GM19351 (cell line): ENCODE measurements around the gene PPP6R2.

ENCODE experiments used
- ATAC-seq: cut with Tn5 transposase; IDR thresholded peaks from one replicate; pipeline ENCODE4 v1.9.1; 2021; ENCODE audit warnings: mild to moderate bottlenecking, moderate library complexity; ENCODE audit not compliant: unreplicated experiment

The PPP6R2 gene, protein sequence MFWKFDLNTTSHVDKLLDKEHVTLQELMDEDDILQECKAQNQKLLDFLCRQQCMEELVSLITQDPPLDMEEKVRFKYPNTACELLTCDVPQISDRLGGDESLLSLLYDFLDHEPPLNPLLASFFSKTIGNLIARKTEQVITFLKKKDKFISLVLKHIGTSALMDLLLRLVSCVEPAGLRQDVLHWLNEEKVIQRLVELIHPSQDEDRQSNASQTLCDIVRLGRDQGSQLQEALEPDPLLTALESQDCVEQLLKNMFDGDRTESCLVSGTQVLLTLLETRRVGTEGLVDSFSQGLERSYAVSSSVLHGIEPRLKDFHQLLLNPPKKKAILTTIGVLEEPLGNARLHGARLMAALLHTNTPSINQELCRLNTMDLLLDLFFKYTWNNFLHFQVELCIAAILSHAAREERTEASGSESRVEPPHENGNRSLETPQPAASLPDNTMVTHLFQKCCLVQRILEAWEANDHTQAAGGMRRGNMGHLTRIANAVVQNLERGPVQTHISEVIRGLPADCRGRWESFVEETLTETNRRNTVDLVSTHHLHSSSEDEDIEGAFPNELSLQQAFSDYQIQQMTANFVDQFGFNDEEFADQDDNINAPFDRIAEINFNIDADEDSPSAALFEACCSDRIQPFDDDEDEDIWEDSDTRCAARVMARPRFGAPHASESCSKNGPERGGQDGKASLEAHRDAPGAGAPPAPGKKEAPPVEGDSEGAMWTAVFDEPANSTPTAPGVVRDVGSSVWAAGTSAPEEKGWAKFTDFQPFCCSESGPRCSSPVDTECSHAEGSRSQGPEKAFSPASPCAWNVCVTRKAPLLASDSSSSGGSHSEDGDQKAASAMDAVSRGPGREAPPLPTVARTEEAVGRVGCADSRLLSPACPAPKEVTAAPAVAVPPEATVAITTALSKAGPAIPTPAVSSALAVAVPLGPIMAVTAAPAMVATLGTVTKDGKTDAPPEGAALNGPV

GRCh38 chr22:50342651-50343540 lies at the start of gene PPP6R2:
Gene PPP6R2, plus strand, starts transcription at chr22:50343327. Its CDS starts 50,582 bp downstream, at chr22:50393909.
- peak; percentile 66 for ATAC-seq

DNA sequence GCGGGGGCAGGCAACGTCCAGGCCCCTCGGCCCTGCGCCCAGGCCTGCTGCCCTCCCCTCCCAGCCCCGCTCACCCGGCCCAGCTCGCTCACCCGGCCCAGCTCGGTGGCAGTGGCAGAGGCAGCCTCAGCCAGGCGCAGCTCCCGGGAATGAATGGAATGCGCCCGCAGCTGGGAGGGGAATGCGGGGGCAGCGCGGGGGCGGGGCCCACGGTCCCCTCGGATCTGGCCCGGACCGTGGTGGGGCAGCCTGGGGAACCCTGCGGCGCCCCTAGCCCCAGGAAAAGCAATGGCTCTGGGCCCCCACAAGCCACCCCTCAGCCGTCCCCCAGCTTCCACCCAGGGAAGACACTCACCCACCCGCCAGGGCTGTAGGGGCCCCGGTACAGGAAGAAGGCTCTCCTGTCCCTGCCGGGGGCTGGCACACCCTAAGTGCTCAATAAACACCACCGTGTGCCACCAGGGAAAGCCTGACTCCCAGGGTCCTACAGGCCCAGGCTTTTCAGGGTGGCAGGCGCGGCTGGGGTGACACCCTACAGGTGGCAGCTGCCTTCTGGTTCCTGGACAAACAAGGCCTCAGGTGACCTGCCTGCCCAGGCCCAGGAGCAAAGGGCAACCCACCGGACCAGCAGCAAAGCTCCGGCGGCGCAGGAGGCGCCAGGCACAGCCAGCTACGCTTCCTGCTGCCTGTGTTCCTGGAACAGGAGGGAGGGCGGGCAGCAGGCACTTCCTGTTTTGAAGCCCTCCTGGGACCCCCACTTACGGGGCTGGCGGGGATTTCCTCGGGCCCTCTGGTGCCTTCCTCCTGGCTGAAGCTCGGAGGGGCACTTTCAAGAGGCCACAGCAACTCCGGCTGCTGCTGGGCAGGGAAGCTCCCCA lies 49.4 kb upstream of the PPP6R2 start:
- ATAC-seq = no peak

- no peak for ATAC-seq
These were observed 48.8 kb upstream of the PPP6R2 start for GRCh38 chr22:50294319-50294656.

DNA sequence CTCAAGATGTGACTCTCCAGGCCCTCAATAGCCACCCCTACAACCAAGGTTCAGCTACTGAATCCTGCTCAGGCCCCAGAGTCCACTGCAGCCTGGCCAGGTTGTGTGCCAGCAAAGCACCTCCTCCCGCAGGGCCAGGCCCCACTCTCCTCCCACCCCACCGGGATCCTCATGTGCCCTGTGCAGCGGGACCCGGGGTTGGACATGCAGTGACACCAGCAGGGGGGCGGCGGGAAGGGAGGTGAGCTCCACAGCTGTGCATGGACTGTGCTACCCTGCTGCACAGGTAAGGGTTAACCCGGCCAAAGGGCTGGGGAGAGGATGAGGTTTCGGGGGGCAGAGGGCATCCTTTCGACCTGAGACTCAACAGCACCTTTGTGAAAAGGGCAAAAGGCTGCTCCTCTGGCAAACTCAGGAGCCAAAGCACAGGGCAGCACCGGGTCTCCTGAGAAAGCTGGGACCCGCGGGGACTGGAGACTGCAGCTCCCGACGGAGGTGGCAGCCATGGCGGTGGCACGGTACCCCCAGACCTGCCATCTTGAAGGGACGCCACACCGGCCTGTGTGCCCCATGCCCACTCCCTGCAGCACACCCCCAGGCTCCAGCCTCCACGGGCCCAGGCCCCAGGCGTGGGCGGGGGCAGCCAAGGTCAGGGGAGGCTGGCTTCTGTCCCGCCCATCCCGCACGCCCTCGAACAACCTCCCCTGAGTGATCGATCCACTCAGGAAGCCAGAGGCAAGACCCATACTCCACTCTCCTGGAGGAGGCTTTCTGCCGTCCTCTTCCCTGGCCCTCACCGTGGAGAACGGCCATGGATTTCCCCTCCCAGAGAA lies 46.3 kb upstream of the PPP6R2 start:
- no peak for ATAC-seq

DNA sequence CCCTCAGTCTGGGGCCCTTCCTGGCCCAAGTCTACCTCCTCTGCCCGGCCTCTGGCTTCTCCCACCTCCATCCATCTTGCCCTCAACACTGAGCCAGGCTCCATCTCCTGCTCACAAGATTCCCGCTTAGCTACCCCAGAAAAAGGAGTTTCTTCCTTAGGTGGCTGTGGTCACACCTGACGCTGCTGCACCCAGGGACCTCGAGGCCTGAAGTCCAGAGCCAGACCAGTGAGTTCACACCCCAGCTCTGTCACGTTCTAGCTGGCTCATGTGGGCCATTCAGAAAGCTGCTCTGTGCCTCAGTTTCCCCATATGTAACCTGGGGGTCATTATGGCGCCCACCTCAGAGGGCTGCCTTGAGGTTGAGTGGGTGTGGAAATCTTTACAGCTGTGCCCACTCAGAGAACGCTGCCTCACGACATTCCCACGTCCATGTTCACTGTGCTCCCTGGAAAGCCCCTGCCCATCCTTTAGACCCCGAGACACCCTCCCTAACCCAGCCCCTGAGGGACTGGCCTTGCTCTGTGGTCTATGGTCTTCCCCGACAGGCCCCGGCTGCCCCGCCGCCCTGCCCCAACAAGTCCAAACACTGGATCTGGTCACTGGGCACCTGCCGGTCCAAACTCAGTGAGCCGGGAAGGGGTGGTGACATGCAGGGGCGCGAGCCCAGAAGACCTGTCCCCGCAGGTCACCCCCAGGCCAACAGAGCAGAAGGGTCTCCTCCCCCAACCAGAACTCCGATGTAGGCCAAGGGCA lies 45.4 kb upstream of the PPP6R2 start:
- no peak for ATAC-seq

GRCh38 chr22:50298266-50298637 lies 44.9 kb upstream of the PPP6R2 start:
- ATAC-seq = no peak

GRCh38 chr22:50298937-50299784 lies 44.0 kb upstream of the PPP6R2 start:
- no peak for ATAC-seq

DNA sequence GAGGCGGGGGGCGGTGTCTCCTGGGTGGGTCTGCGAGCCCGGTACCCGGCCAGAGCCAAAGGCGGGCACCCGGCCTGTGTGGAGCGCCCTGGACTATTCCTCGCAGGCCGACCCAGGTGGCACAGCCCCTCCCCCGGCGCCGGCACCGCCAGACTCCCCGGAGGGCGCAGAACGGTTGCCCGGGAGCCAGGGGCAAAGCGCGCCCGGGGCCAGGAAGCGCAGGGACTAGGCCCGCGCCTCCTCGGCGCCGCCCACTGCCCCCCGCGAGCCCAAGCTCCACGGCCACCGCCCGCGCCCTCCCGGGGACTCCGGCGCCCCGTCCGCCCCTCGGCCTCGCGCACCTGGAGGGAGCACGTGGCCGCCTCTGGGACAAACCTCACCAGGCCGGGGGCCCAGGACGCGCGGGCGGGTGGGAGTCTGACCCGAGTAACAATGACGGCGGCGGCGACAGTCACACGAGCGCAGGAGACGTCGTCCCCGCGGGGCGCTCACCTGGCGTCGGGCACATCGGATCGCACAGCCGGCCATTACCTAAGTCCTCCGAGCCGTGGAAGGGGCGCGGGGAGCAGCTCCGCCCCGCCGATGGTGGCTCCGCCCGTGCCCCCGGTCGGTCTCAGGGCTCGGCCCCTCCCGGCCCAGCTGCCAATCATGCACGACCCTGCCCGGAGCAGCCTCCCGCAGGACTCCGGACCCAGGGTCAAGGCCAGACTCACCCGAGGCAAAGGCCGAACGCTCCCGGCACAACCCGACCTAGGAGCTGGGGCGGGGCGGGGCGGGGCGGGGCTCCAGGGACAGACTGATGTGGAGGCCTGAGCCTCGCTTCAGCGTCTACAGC lies 43.1 kb upstream of the PPP6R2 start:
- no peak for ATAC-seq

DNA sequence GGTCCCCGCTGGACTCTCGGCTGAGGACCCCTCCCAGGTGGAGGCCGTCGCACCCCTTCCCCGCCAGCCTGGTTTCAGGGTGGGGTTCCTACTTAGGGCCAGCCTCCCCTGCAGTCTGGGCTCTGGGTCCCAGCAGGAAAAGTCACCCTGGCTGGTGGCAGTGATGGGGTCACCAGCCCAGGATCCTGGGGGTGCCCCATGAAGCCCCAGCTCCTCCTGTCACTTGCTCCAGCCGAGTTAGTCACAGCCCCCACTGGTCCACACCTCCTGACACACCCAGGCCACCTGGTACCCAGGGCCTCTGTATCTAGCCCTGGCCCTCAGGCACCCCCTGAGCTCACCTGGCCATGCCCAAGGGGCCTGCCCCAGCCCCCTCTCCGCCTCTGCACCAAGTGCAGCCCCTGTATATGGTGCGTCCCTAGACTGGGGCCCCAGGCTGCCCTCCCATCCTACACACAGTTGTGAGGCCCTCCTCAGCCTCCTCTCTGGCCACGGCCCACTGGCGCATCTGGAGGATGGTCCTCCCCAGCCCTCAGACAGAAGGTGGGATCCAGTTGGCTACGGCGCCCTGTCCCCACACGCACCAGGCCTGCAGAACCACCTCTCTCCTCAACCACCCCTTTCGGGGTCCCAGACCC lies 42.4 kb upstream of the PPP6R2 start:
- ATAC-seq = no peak

- no peak for ATAC-seq
These were observed 41.5 kb upstream of the PPP6R2 start for GRCh38 chr22:50301581-50301991.

DNA sequence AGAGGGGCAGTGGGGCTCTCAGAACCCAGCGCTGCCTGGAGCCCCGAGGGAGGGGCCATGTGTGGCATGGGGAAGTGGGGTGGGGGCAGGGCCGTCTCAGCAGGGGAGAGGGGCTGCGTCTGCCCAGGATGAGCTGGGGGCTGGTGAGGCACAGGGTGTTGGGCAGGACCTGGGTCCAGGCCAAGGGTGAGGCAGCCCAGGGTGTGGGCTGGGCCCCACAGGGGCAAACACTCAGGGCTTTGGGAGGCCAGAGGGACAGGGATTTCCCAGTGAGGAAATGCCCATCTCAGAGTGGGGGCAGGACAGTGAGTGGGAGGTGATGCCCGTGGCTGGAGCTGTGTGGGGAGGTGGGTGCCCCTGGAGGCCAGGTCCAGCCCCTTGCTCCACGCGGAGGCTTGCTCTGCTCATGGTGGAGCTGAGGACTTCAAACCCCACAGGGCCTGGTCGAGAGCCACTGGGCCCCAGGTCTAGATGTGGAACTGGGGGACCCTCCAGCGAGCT lies 41.0 kb upstream of the PPP6R2 start:
- ATAC-seq = no peak

DNA sequence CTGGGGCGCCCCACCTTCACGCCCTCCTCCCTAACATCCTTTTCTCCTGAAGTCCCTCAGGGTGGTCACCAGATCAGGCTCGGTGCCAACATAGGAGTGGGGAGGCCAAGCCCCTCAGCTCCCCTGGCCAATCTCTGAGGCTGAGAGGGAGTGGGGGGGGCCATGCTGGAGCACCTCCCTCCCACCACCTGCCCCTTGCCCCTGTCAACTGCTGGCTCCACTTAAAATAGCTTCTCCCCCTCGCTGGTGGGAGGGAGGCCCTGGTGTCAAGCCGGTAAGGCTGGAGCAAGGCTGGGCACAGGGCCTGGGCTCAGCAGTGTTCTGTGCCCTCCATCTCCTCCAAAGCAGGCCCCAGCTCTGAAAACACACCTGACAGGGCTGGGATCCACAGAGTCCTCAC lies 40.6 kb upstream of the PPP6R2 start:
- no peak for ATAC-seq

GRCh38 chr22:50303515-50303847 lies 39.6 kb upstream of the PPP6R2 start:
- no peak for ATAC-seq

DNA sequence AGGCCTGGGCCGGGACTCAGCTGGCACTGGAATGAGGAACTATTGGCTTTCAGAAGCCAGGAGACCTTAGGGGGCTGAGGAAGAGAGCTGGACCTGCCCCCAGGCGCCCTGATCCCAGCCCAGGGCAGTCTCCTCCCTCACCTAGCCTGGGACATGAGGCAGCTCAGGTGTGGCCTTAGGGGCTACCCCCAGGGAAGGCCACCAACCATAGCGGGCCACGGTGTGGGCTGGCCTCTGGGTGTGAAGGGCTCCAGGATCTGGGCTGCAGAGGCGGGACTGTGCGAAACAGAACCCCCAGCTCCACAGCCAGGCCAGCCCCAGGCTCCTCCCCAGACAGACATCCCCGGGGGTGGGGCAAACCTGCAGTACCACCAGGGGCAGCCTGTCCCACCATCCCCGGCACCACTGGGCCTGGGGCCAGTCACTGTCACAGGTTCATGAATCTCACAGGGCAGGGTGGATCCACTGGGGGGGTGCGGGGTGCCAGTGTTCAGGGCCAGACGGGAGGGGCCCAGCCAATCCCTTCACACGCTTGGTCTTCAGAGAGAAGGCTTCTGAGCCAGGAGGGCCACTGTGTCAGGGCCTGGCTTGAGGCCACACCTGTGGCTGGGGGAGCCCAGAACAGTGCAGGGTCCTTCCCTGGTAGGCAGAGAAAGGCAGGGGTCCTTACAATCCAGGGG lies 39.1 kb upstream of the PPP6R2 start:
- no peak for ATAC-seq
